HUES48 (cell line): ENCODE data around the gene GPR52.
"Not testable (repeated sequence)": the region's sequence is repeated elsewhere in the genome, so short reads cannot be mapped to it uniquely, and the experiment has no call there.

ENCODE experiments used
- H3K27ac ChIP-seq: one replicate; pipeline ENCODE4 v1.7.0; 2013; ENCODE audit warnings: low read depth, low read length, inconsistent platforms
- H3K27me3 ChIP-seq: 2 replicates; pipeline ENCODE4 v1.6.1; 2013; ENCODE audit warnings: mild to moderate bottlenecking, low read length; ENCODE audit not compliant: control insufficient read depth, insufficient read depth
- H3K36me3 ChIP-seq: 2 replicates; pipeline ENCODE4 v1.6.1; 2013; ENCODE audit warnings: low read length; ENCODE audit not compliant: control insufficient read depth, insufficient read depth
- H3K4me1 ChIP-seq: 2 replicates; pipeline ENCODE4 v1.6.1; 2013; ENCODE audit warnings: mild to moderate bottlenecking, low read length; ENCODE audit not compliant: control insufficient read depth, insufficient read depth
- H3K4me3 ChIP-seq: 2 replicates; pipeline ENCODE4 v1.5.1; 2013; ENCODE audit warnings: mild to moderate bottlenecking, low read depth, low read length
- H3K9ac ChIP-seq: 2 replicates; pipeline ENCODE4 v1.6.1; 2013; ENCODE audit warnings: mild to moderate bottlenecking, low read depth, low read length, moderate library complexity
- H3K9me3 ChIP-seq: 2 replicates; pipeline ENCODE4 v1.6.1; 2013; ENCODE audit warnings: low read length; ENCODE audit not compliant: control insufficient read depth, insufficient read depth

Gene GPR52

GRCh38 chr1:174447866-174448530 lies at the start of gene GPR52:
Gene GPR52 (plus strand): TSS chr1:174447964. CDS start chr1:174448112, 148 bp downstream.
- H3K9ac ChIP-seq: no peak within 1 kb of the TSS
- H3K27me3 ChIP-seq: no peaks in the 10 kb centered on the region
- H3K4me3 ChIP-seq: no peak within 1 kb of the TSS
- H3K36me3 ChIP-seq: no peaks in the 10 kb centered on the region
- H3K4me1 ChIP-seq: peaks cover 14% of the 10 kb centered on the region; the same call in 1 of the 2 replicates
- no peaks in the 10 kb centered on the region for H3K9me3 ChIP-seq
- H3K27ac ChIP-seq: no peak within 1 kb of the TSS

GRCh38 chr1:174398246-174398645 lies 49.5 kb upstream of the GPR52 start:
- Histone ChIP-seq H3K9ac (no peak overlapping the region), H3K9me3 (no peaks in the 10 kb centered on the region), H3K36me3 (no peaks in the 10 kb centered on the region), H3K27me3 (no peaks in the 10 kb centered on the region), H3K4me1 (no peaks in the 10 kb centered on the region), H3K4me3 (no peak overlapping the region), H3K27ac (no peak overlapping the region)

GRCh38 chr1:174399211-174399610 lies 48.6 kb upstream of the GPR52 start:
- no peaks in the 10 kb centered on the region for H3K4me1 ChIP-seq
- no peaks in the 10 kb centered on the region for H3K36me3 ChIP-seq
- H3K9ac ChIP-seq: no peak overlapping the region
- no peaks in the 10 kb centered on the region for H3K27me3 ChIP-seq
- no peak overlapping the region for H3K4me3 ChIP-seq
- H3K27ac ChIP-seq: no peak overlapping the region
- no peaks in the 10 kb centered on the region for H3K9me3 ChIP-seq

- Histone ChIP-seq H3K9ac (no peak overlapping the region), H3K4me3 (no peak overlapping the region), H3K27ac (no peak overlapping the region), H3K27me3 (no peaks in the 10 kb centered on the region), H3K36me3 (no peaks in the 10 kb centered on the region), H3K4me1 (no peaks in the 10 kb centered on the region), H3K9me3 (no peaks in the 10 kb centered on the region)
Measured at GRCh38 chr1:174401075-174401474, 46.7 kb upstream of the GPR52 start.

GRCh38 chr1:174405219-174405618 lies 42.5 kb upstream of the GPR52 start:
- Histone ChIP-seq H3K9me3 (no peaks in the 10 kb centered on the region), H3K4me3 (no peak overlapping the region), H3K4me1 (no peaks in the 10 kb centered on the region), H3K36me3 (no peaks in the 10 kb centered on the region), H3K27ac (no peak overlapping the region), H3K9ac (no peak overlapping the region), H3K27me3 (no peaks in the 10 kb centered on the region)

- Histone ChIP-seq H3K9me3 (no peaks in the 10 kb centered on the region), H3K27me3 (no peaks in the 10 kb centered on the region), H3K27ac (no peak overlapping the region), H3K9ac (no peak overlapping the region), H3K4me3 (no peak overlapping the region), H3K4me1 (no peaks in the 10 kb centered on the region), H3K36me3 (no peaks in the 10 kb centered on the region)
Measured at GRCh38 chr1:174406421-174406820, 41.3 kb upstream of the GPR52 start.

- H3K27me3 ChIP-seq: no peaks in the 10 kb centered on the region
- no peak overlapping the region for H3K4me3 ChIP-seq
- H3K9me3 ChIP-seq: no peaks in the 10 kb centered on the region
- no peaks in the 10 kb centered on the region for H3K36me3 ChIP-seq
- no peak overlapping the region for H3K27ac ChIP-seq
- no peak overlapping the region for H3K9ac ChIP-seq
- H3K4me1 ChIP-seq: no peaks in the 10 kb centered on the region
Measured at GRCh38 chr1:174407665-174408064, 40.1 kb upstream of the GPR52 start.

- Histone ChIP-seq H3K36me3 (no peaks in the 10 kb centered on the region), H3K27ac (no peak overlapping the region), H3K4me3 (no peak overlapping the region), H3K4me1 (no peaks in the 10 kb centered on the region), H3K27me3 (no peaks in the 10 kb centered on the region), H3K9me3 (no peaks in the 10 kb centered on the region), H3K9ac (no peak overlapping the region)
Measured at GRCh38 chr1:174408146-174408545, 39.6 kb upstream of the GPR52 start.

- not testable (repeated sequence) for H3K27me3 ChIP-seq, H3K4me1 ChIP-seq, H3K9ac ChIP-seq, H3K4me3 ChIP-seq, H3K36me3 ChIP-seq, H3K9me3 ChIP-seq, H3K27ac ChIP-seq
Measured at GRCh38 chr1:174409801-174410200, 38.0 kb upstream of the GPR52 start.

- Histone ChIP-seq H3K27me3 (no peaks in the 10 kb centered on the region), H3K36me3 (no peaks in the 10 kb centered on the region), H3K27ac (no peak overlapping the region), H3K4me3 (no peak overlapping the region), H3K4me1 (no peaks in the 10 kb centered on the region), H3K9me3 (no peaks in the 10 kb centered on the region), H3K9ac (no peak overlapping the region)
Measured at GRCh38 chr1:174413632-174414031, 34.1 kb upstream of the GPR52 start.

GRCh38 chr1:174414203-174414602 lies 33.6 kb upstream of the GPR52 start:
- no peaks in the 10 kb centered on the region for H3K36me3 ChIP-seq
- no peaks in the 10 kb centered on the region for H3K9me3 ChIP-seq
- H3K27me3 ChIP-seq: no peaks in the 10 kb centered on the region
- no peak overlapping the region for H3K27ac ChIP-seq
- H3K4me1 ChIP-seq: no peaks in the 10 kb centered on the region
- no peak overlapping the region for H3K9ac ChIP-seq
- H3K4me3 ChIP-seq: no peak overlapping the region
